ENCODE results near the gene MDP1.

GRCh38 chr14:24246765-24247212, 30.9 kb upstream of the MDP1 start:
- TF ChIP-seq EZH2 (IDR thresholded peaks at IDR 0.05; ENCODE audit: borderline replicate concordance, low read length) (no peak), CTCF (conservative IDR thresholded peaks at IDR 0.05 in 1 of 2, IDR thresholded peaks at IDR 0.05 in 1 of 2; ENCODE audit: extremely low read depth in 1 of 2, insufficient read depth in 1 of 2, low read depth in 1 of 2, low read length in 2 of 2) (no peak)
